HepG2 (cell line): ENCODE data around the gene RNF208. TPM values are rescaled to one million over a fixed set of nuclear protein-coding genes. Genes with fewer than 3 reads are reported as not detected.

Source experiments
- ATAC-seq: fragments of 200-7000 bp; cut with Tn5 transposase; 3 replicates; pipeline ENCODE4 v1.9.1; 2020; ENCODE audit warnings: mild to moderate bottlenecking, moderate library complexity
- BruUV-seq: library from RNA; stranded (reverse); fragments of 400-500 nt; replicated peaks from 2 replicates; lab custom pipeline; 2021; lab: Mats Ljungman, UMichigan
- CTCF ChIA-PET: fragments of 300-600 bp; formaldehyde crosslinking; extraction: SDS; loops from one replicate; lab custom pipeline; 2021; ENCODE audit warnings: low total read pairs, inconsistent platforms, low intra/inter-chr PET ratio; lab: Yijun Ruan, JAX
- POLR2A ChIA-PET: fragments of 350-600 bp; sonication (Branson Sonifier 250); formaldehyde crosslinking; loops from one replicate; lab custom pipeline; 2020; ENCODE audit warnings: antibody characterized with exemption, inconsistent platforms; lab: Yijun Ruan, JAX
- DNase-seq: peaks from one replicate; pipeline ENCODE4 v3.0.0-alpha.2; 2015; ENCODE audit warnings: low spot score
- FAIRE-seq: peaks from 3 replicates; lab custom pipeline; 2011; peaks lifted over from hg19 to GRCh38; lab: Jason Lieb, UNC
- H2AFZ ChIP-seq: one replicate; pipeline ENCODE4 v1.6.1; 2011; ENCODE audit warnings: low read length, inconsistent platforms
- H3K27ac ChIP-seq: fragments of 300-600 bp; 3 replicates; pipeline ENCODE4 v1.8.0; 2011; ENCODE audit warnings: mixed run types, mild to moderate bottlenecking, mixed read lengths, low read length, inconsistent platforms; ENCODE audit not compliant: insufficient read depth; ENCODE audit errors: extremely low read length
- H3K27me3 ChIP-seq, 2 experiments: fragments of 200-600 bp in 1 of 2; 2 replicates in 1 of 2; 3 replicates in 1 of 2; pipeline versions ENCODE4 v1.6.0 to v1.8.0; 2011; ENCODE audit warnings: low read length in 2 of 2, mild to moderate bottlenecking in 2 of 2, moderate library complexity in 2 of 2, inconsistent platforms in 1 of 2; ENCODE audit not compliant: insufficient read depth in 2 of 2, control insufficient read depth in 1 of 2
- H3K36me3 ChIP-seq, 2 experiments: fragments of 200-600 bp in 1 of 2; replicated peaks in 1 of 2; 2 replicates in 1 of 2; 3 replicates in 1 of 2; pipeline versions ENCODE4 v1.5.1 to v1.8.0; 2011; ENCODE audit warnings: low read length in 2 of 2, inconsistent platforms in 1 of 2; ENCODE audit not compliant: insufficient read depth in 2 of 2, control insufficient read depth in 1 of 2
- H3K4me1 ChIP-seq: 2 replicates; pipeline ENCODE4 v1.5.1; 2012; ENCODE audit warnings: low read length, inconsistent platforms; ENCODE audit not compliant: insufficient read depth
- H3K4me2 ChIP-seq: 2 replicates; pipeline ENCODE4 v1.6.0; 2011; ENCODE audit warnings: low read depth, low read length, inconsistent platforms
- H3K4me3 ChIP-seq, 3 experiments: fragments of 200-600 bp in 1 of 3; sonication (generic), shearing (Covaris generic) in 1 of 3; replicated peaks in 1 of 3; 2 replicates each; pipeline ENCODE4 v1.5.1; 2011 to 2016; ENCODE audit warnings: low read length in 3 of 3, inconsistent platforms in 2 of 3, low read depth in 2 of 3, mild to moderate bottlenecking in 2 of 3, control low read depth in 1 of 3, mixed read lengths in 1 of 3; ENCODE audit not compliant: insufficient read depth in 1 of 3
- H3K79me2 ChIP-seq: one replicate; pipeline ENCODE4 v1.6.1; 2011; ENCODE audit warnings: low read length, inconsistent platforms; ENCODE audit not compliant: insufficient read depth
- H3K9ac ChIP-seq: 2 replicates; pipeline ENCODE4 v1.6.0; 2011; ENCODE audit warnings: mild to moderate bottlenecking, low read depth, low read length, inconsistent platforms; ENCODE audit not compliant: insufficient read depth
- H3K9me3 ChIP-seq: 2 replicates; pipeline ENCODE4 v1.5.1; 2012; ENCODE audit warnings: mild to moderate bottlenecking, low read length
- H4K20me1 ChIP-seq: 2 replicates; pipeline ENCODE4 v1.6.0; 2011; ENCODE audit warnings: inconsistent platforms, mild to moderate bottlenecking, low read length, moderate library complexity; ENCODE audit not compliant: insufficient read depth
- FOXC1 ChIP-seq: sonication (generic); formaldehyde crosslinking; IDR thresholded peaks from 2 replicates; pipeline ENCODE4 v1.8.0; 2022; ENCODE audit warnings: mild to moderate bottlenecking, missing genetic modification reagents, borderline replicate concordance
- GABPA ChIP-seq, 2 experiments: IDR thresholded peaks; 2 replicates each; pipeline ENCODE4 v1.6.1; 2011 to 2016; ENCODE audit warnings: low read depth in 2 of 2, low read length in 1 of 2, missing biosample characterization in 1 of 2, missing genetic modification characterization in 1 of 2
- MBD4 ChIP-seq: IDR thresholded peaks from 2 replicates; pipeline ENCODE4 v1.6.1; 2012; ENCODE audit warnings: low read length, inconsistent platforms, borderline replicate concordance
- NAIF1 ChIP-seq: sonication (generic); formaldehyde crosslinking; IDR thresholded peaks from 2 replicates; pipeline ENCODE4 v1.5.0; 2020; ENCODE audit warnings: mild to moderate bottlenecking, missing genetic modification reagents, borderline replicate concordance
- REST ChIP-seq, 2 experiments: IDR thresholded peaks; 2 replicates each; pipeline ENCODE4 v1.6.1; 2011 to 2012; ENCODE audit warnings: low read length in 2 of 2, borderline replicate concordance in 1 of 2, low read depth in 1 of 2, mild to moderate bottlenecking in 1 of 2, moderate library complexity in 1 of 2
- THRA ChIP-seq: sonication (generic); formaldehyde crosslinking; IDR thresholded peaks from 2 replicates; pipeline ENCODE4 v1.4.0; 2020; ENCODE audit warnings: missing genetic modification reagents, borderline replicate concordance
- ZNF607 ChIP-seq: sonication (generic); formaldehyde crosslinking; IDR thresholded peaks from 2 replicates; pipeline ENCODE4 v1.5.1; 2020; ENCODE audit warnings: missing genetic modification reagents, mild to moderate bottlenecking, borderline replicate concordance
- ZNF660 ChIP-seq: sonication (generic); formaldehyde crosslinking; IDR thresholded peaks from 2 replicates; pipeline ENCODE4 v1.5.1; 2020; ENCODE audit warnings: mild to moderate bottlenecking, low read depth, missing genetic modification reagents, borderline replicate concordance
- ZNF839 ChIP-seq: sonication (generic); formaldehyde crosslinking; IDR thresholded peaks from 2 replicates; pipeline ENCODE4 v1.4.0; 2020; ENCODE audit warnings: missing genetic modification reagents, mild to moderate bottlenecking, borderline replicate concordance
- WGBS: methylation state at CpG from one replicate; pipeline ENCODE4 v1.1.6; 2017; ENCODE audit warnings: low lambda C conversion rate; 5-methylcytosine and 5-hydroxymethylcytosine counted together
- in situ Hi-C: cut with HindIII; loops from 2 replicates; pipeline ENCODE4 v1.10.0; 2017; ENCODE audit warnings: low pct_unique_long_range_greater_than_20kb; ENCODE audit not compliant: extremely low pct_ligation_motif_present
- intact Hi-C: fragments of 100-400 bp; cut with micrococcal nuclease; formaldehyde crosslinking; loops from one replicate; pipeline ENCODE4 v1.10.0; 2022; ENCODE audit not compliant: unreplicated experiment
- polyA plus RNA-seq, 8 experiments: library from polyadenylated mRNA; depleted of rRNA in 3 of 8; stranded (reverse) in 7 of 8; unstranded in 1 of 8; fragments of >200 nt; fragmentation: Illumina TruSeq in 4 of 8; extraction: Trizol in 4 of 8; gene quantifications; 2 replicates each; pipeline versions ENCODE4 v1.2.1 to v1.2.3, GENCODE V29; 2011 to 2016; ENCODE audit warnings: low read depth in 4 of 8, missing spikeins in 1 of 8, mixed read lengths in 1 of 8; ENCODE audit not compliant: insufficient read depth in 1 of 8
- total RNA-seq, 5 experiments: library from RNA; depleted of rRNA; stranded (reverse); fragments of >200 nt; fragmentation: Illumina TruSeq; extraction: Trizol; gene quantifications; 2 replicates each; pipeline ENCODE4 v1.2.3, GENCODE V29; 2016; ENCODE audit warnings: low read depth in 1 of 5

The RNF208 gene
- total and polyA plus RNA-seq, 2 of the 13 experiments (the other 11 are each of a cell fraction or from before 2014, with no cell fraction given) = 1.6 to 2.1 TPM

DNA sequence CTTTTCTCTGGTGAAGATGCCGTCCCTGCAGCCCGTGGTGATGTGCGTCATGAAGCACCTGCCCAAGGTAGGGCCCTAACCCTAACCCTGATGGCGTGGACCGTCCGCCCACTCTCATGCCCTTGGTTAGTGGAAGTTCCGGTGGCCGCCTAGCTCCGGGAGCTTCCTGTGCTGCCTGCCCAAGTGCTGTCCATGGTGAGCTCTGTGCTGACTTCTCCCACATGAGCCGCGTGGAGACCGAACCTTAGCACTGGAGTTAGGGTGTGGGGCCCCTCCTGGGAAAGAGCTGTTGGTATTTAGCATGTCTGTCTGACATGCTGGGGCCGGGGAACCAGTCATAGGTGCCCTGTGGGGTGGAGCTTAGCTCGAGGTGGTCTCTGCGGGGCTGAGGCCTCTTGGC lies 34.3 kb upstream of the RNF208 start (continued):
- TF ChIP-seq REST (IDR thresholded peaks at IDR 0.05; ENCODE audit: borderline replicate concordance in 1 of 2, low read depth in 1 of 2, low read length in 2 of 2) (peak in 1 of 2 experiments; percentile 63; a peak in 2 of 4 replicates), FOXC1 (no peak), MBD4 (no peak), NAIF1 (no peak)

DNA sequence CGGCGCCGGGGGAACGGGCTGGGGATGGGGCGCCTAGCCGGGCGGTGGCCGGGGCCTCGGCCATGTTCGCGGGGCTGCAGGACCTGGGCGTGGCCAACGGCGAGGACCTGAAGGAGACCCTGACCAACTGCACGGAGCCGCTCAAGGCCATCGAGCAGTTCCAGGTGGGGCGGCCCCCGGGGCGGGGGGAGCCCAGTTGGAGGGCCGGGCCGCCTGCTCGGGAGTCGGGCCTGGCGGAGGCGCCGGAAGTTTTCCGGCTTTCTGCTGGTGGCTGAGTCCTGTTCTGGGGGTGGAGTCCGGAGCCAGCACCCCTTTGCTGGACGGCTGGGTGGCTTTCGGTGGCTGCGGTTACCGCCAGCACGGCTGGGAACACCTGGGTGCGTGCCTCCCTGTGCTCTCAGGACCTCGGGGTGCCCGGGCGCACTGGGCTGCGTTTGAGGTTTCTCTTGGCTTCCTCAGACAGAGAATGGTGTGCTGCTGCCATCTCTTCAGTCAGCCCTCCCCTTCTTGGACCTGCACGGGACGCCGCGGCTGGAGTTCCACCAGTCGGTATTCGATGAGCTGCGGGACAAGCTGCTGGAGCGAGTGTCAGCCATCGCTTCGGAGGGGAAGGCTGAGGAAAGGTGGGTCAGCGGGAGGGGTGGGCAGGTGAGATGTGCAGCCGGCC lies 33.5 kb upstream of the RNF208 start:
- BruUV-seq = TSS peak; percentile 61
- DNase-seq (peak; percentile 46), ATAC-seq (peak; percentile 19), FAIRE-seq (no peak)
- Histone ChIP-seq H3K4me3 (peak overlapping the region; percentile 91 to 98 (median 91)), H3K4me1 (peaks cover 50% of the 10 kb centered on the region), H4K20me1 (no peaks in the 10 kb centered on the region), H3K9ac (peak overlapping the region; percentile 81), H2AFZ (no peak overlapping the region), H3K9me3 (no peaks in the 10 kb centered on the region), H3K79me2 (peaks cover 18% of the 10 kb centered on the region), H3K27me3 (no peaks in the 10 kb centered on the region; a peak in 1 of 5 replicates), H3K27ac (peak overlapping the region; percentile 62), H3K4me2 (peak overlapping the region; percentile 91), H3K36me3 (peaks cover 11 to 17% of the 10 kb centered on the region in 2 experiments; a peak in 4 of 5 replicates)
- in situ Hi-C loops (no loop called here), intact Hi-C loops (no loop called here)
- CTCF ChIA-PET = no interaction called here
- 4% methylated on average over 5 of the region's 51 CpGs for WGBS
- POLR2A ChIA-PET = interaction anchor here (1.1 to 14.2 kb wide), 8 partner anchors 13 to 167 kb away, joined by 3 to 317 read pairs (median 9); partner anchors contain the start of genes ANAPC2, EXD3, NOXA1 and SSNA1
- no peak for TF ChIP-seq NAIF1
- TF ChIP-seq ZNF839 (CRISPR knock-in tag) = peak; percentile 33; the same call in 1 of the 2 replicates
- TF ChIP-seq ZNF607 (CRISPR knock-in tag) = 0 out of 2 replicates have a peak, but pooled peaks have one; percentile 24
- no peak for TF ChIP-seq ZNF660 (CRISPR knock-in tag)
- TF ChIP-seq THRA = no peak
- no peak for TF ChIP-seq GABPA (IDR thresholded peaks at IDR 0.05; ENCODE audit: low read depth, low read length)
- no peak for TF ChIP-seq GABPA (CRISPR knock-in tag; IDR thresholded peaks at IDR 0.05; ENCODE audit: low read depth)
